ENCODE data around the gene FBXW10. TPM values are rescaled to one million over a fixed set of nuclear protein-coding genes. Genes with fewer than 3 reads are reported as not detected.
"Not testable (repeated sequence)": the region's sequence is repeated elsewhere in the genome, so short reads cannot be mapped to it uniquely, and the experiment has no call there.

FBXW10 gene
- total RNA-seq (ENCODE audit: low replicate concordance) = 0.15 and 0.24 TPM in 2 replicates

- H3K27me3 ChIP-seq; H3K4me1 Mint-ChIP-seq; H3K4me2 ChIP-seq; H3K36me3 ChIP-seq; H3K27me3 Mint-ChIP-seq (ENCODE audit: insufficient read depth, low read depth); H3K4me3 ChIP-seq; H3K9ac ChIP-seq; H3F3A ChIP-seq (ENCODE audit: low read depth); H3K27ac ChIP-seq; H3K79me2 ChIP-seq (ENCODE audit: low read depth); H4K20me1 ChIP-seq (ENCODE audit: low read depth); H3K36me3 Mint-ChIP-seq; H3K9me3 Mint-ChIP-seq; H3K9me3 ChIP-seq (ENCODE audit: low read depth); DNase-seq (ENCODE audit: low spot score); H3K4me3 Mint-ChIP-seq; H3K4me1 ChIP-seq; H3K27ac Mint-ChIP-seq: not testable (repeated sequence)
- H2AFZ ChIP-seq (replicated peaks) = peak within 1 kb of the TSS; percentile 57
These were observed at the start of gene FBXW10 for GRCh38 chr17:18743699-18744421. TSS of gene FBXW10 (plus strand) at chr17:18744054. CDS start at chr17:18744245, 191 bp downstream.

- H3K4me3 Mint-ChIP-seq = peak overlapping the region; percentile 57
- not testable (repeated sequence) for H3K9ac ChIP-seq; H3K9me3 ChIP-seq (ENCODE audit: low read depth); H4K20me1 ChIP-seq (ENCODE audit: low read depth); H3K27me3 ChIP-seq; H3K79me2 ChIP-seq (ENCODE audit: low read depth); DNase-seq (ENCODE audit: low spot score); H3K27ac Mint-ChIP-seq; H3K4me3 ChIP-seq; H3K9me3 Mint-ChIP-seq; H3K36me3 ChIP-seq; H3K4me1 Mint-ChIP-seq; H3K36me3 Mint-ChIP-seq; H3K27ac ChIP-seq; H3K4me1 ChIP-seq; H3K27me3 Mint-ChIP-seq (ENCODE audit: insufficient read depth, low read depth); H2AFZ ChIP-seq (replicated peaks); H3F3A ChIP-seq (ENCODE audit: low read depth); H3K4me2 ChIP-seq
These were observed 48.7 kb upstream of the FBXW10 start for GRCh38 chr17:18695143-18695542.

GRCh38 chr17:18698473-18699103 lies 45.3 kb upstream of the FBXW10 start:
- not testable (repeated sequence) for H3K9ac ChIP-seq

GRCh38 chr17:18705955-18706354 lies 37.9 kb upstream of the FBXW10 start:
- H3K4me1 Mint-ChIP-seq; H3K4me2 ChIP-seq; H3K4me3 Mint-ChIP-seq; H4K20me1 ChIP-seq (ENCODE audit: low read depth); H3K27ac ChIP-seq; H3K27me3 ChIP-seq; H2AFZ ChIP-seq (replicated peaks); H3K9me3 ChIP-seq (ENCODE audit: low read depth); H3F3A ChIP-seq (ENCODE audit: low read depth); H3K4me1 ChIP-seq; H3K36me3 Mint-ChIP-seq; H3K4me3 ChIP-seq; H3K9me3 Mint-ChIP-seq; H3K27ac Mint-ChIP-seq; H3K9ac ChIP-seq; H3K79me2 ChIP-seq (ENCODE audit: low read depth); H3K36me3 ChIP-seq; DNase-seq (ENCODE audit: low spot score); H3K27me3 Mint-ChIP-seq (ENCODE audit: insufficient read depth, low read depth): not testable (repeated sequence)

More at GRCh38 chr17:18698473-18699103, 45.3 kb upstream of the FBXW10 start:
- not testable (repeated sequence) for DNase-seq (ENCODE audit: low spot score); H3F3A ChIP-seq (ENCODE audit: low read depth); H3K36me3 ChIP-seq; H3K79me2 ChIP-seq (ENCODE audit: low read depth); H3K4me1 ChIP-seq; H3K27ac Mint-ChIP-seq; H3K27me3 ChIP-seq; H3K9me3 Mint-ChIP-seq; H3K4me1 Mint-ChIP-seq; H4K20me1 ChIP-seq (ENCODE audit: low read depth); H3K27me3 Mint-ChIP-seq (ENCODE audit: insufficient read depth, low read depth); H3K9me3 ChIP-seq (ENCODE audit: low read depth); H3K27ac ChIP-seq; H3K36me3 Mint-ChIP-seq
- Histone ChIP-seq H3K4me2 (peak overlapping the region; percentile 69), H2AFZ (replicated peaks) (peak overlapping the region; percentile 99), H3K4me3 (peak overlapping the region; percentile 51)
- peak overlapping the region; percentile 90 for H3K4me3 Mint-ChIP-seq

GRCh38 chr17:18708215-18708614 lies 35.6 kb upstream of the FBXW10 start:
- not testable (repeated sequence) for H3K9ac ChIP-seq; H3K79me2 ChIP-seq (ENCODE audit: low read depth); H3K36me3 Mint-ChIP-seq; H3K27ac Mint-ChIP-seq; H3K27ac ChIP-seq; H3K4me3 ChIP-seq; H3K4me1 Mint-ChIP-seq; H4K20me1 ChIP-seq (ENCODE audit: low read depth); H3K27me3 Mint-ChIP-seq (ENCODE audit: insufficient read depth, low read depth); H3K9me3 Mint-ChIP-seq; H3K4me3 Mint-ChIP-seq; H3K4me1 ChIP-seq; H3F3A ChIP-seq (ENCODE audit: low read depth); H3K9me3 ChIP-seq (ENCODE audit: low read depth); H3K27me3 ChIP-seq; DNase-seq (ENCODE audit: low spot score); H3K4me2 ChIP-seq; H3K36me3 ChIP-seq; H2AFZ ChIP-seq (replicated peaks)

Data from neural progenitor cell (in vitro differentiated cells).